Measurements from ENCODE around the gene DDAH1. TPM values are rescaled to one million over a fixed set of nuclear protein-coding genes. Genes with fewer than 3 reads are reported as not detected.

DDAH1 gene
- total RNA-seq, 2 experiments from 2014 or later: 0.13 to 0.26 TPM

- H3K9me3 Mint-ChIP-seq (ENCODE audit: insufficient read depth): no peaks in the 10 kb centered on the region
- no peak overlapping the region for H3K4me3 Mint-ChIP-seq
- DNase-seq (no peak), ATAC-seq (no peak)
- no peaks in the 10 kb centered on the region for H3K36me3 Mint-ChIP-seq (ENCODE audit: low read depth)
- H3K4me1 Mint-ChIP-seq (ENCODE audit: low read depth): peaks cover 3% of the 10 kb centered on the region
- CTCF ChIA-PET: no interaction called here
- POLR2A ChIA-PET: no interaction called here
- H3K27ac Mint-ChIP-seq: no peak overlapping the region
- peaks cover 5% of the 10 kb centered on the region for H3K27me3 Mint-ChIP-seq (ENCODE audit: low read depth)
Observed at GRCh38 chr1:85427331-85427730, 37.6 kb downstream of the DDAH1 start.

- ChIA-PET POLR2A (no interaction called here), CTCF (no interaction called here)
- H3K4me1 Mint-ChIP-seq (ENCODE audit: low read depth): no peaks in the 10 kb centered on the region
- H3K9me3 Mint-ChIP-seq (ENCODE audit: insufficient read depth): peaks cover 4% of the 10 kb centered on the region
- no peak overlapping the region for H3K4me3 Mint-ChIP-seq
- no peaks in the 10 kb centered on the region for H3K36me3 Mint-ChIP-seq (ENCODE audit: low read depth)
- no peak overlapping the region for H3K27ac Mint-ChIP-seq
- H3K27me3 Mint-ChIP-seq (ENCODE audit: low read depth): no peaks in the 10 kb centered on the region
- no peak for DNase-seq
- no peak for ATAC-seq
Observed at GRCh38 chr1:85421179-85421578, 43.8 kb downstream of the DDAH1 start.

GRCh38 chr1:85420199-85420598 lies 44.8 kb downstream of the DDAH1 start:
- DNase-seq: no peak
- no peak overlapping the region for H3K4me3 Mint-ChIP-seq
- no peaks in the 10 kb centered on the region for H3K36me3 Mint-ChIP-seq (ENCODE audit: low read depth)
- H3K4me1 Mint-ChIP-seq (ENCODE audit: low read depth): no peaks in the 10 kb centered on the region
- H3K27me3 Mint-ChIP-seq (ENCODE audit: low read depth): no peaks in the 10 kb centered on the region
- no peak overlapping the region for H3K27ac Mint-ChIP-seq
- ChIA-PET POLR2A (no interaction called here), CTCF (no interaction called here)
- H3K9me3 Mint-ChIP-seq (ENCODE audit: insufficient read depth): peaks cover 4% of the 10 kb centered on the region
- ATAC-seq: no peak

GRCh38 chr1:85417876-85418275 lies 47.1 kb downstream of the DDAH1 start:
- Mint-ChIP-seq H3K4me1 (ENCODE audit: low read depth) (no peaks in the 10 kb centered on the region), H3K36me3 (ENCODE audit: low read depth) (no peaks in the 10 kb centered on the region), H3K27me3 (ENCODE audit: low read depth) (no peaks in the 10 kb centered on the region), H3K9me3 (ENCODE audit: insufficient read depth) (peaks cover 4% of the 10 kb centered on the region), H3K4me3 (no peak overlapping the region), H3K27ac (no peak overlapping the region)
- CTCF ChIA-PET: no interaction called here
- POLR2A ChIA-PET: no interaction called here
- DNase-seq: no peak
- ATAC-seq: no peak

GRCh38 chr1:85417017-85417416 lies 47.9 kb downstream of the DDAH1 start:
- Mint-ChIP-seq H3K4me1 (ENCODE audit: low read depth) (no peaks in the 10 kb centered on the region), H3K9me3 (ENCODE audit: insufficient read depth) (peaks cover 4% of the 10 kb centered on the region), H3K27ac (no peak overlapping the region), H3K36me3 (ENCODE audit: low read depth) (no peaks in the 10 kb centered on the region), H3K4me3 (no peak overlapping the region), H3K27me3 (ENCODE audit: low read depth) (no peaks in the 10 kb centered on the region)
- CTCF ChIA-PET: no interaction called here
- DNase-seq (no peak), ATAC-seq (no peak)
- POLR2A ChIA-PET: no interaction called here

- H3K27me3 Mint-ChIP-seq (ENCODE audit: low read depth): no peaks in the 10 kb centered on the region
- H3K36me3 Mint-ChIP-seq (ENCODE audit: low read depth): no peaks in the 10 kb centered on the region
- ChIA-PET POLR2A (no interaction called here), CTCF (no interaction called here)
- H3K4me3 Mint-ChIP-seq: no peak overlapping the region
- no peaks in the 10 kb centered on the region for H3K4me1 Mint-ChIP-seq (ENCODE audit: low read depth)
- DNase-seq: no peak
- no peak overlapping the region for H3K27ac Mint-ChIP-seq
- no peak for ATAC-seq
- no peaks in the 10 kb centered on the region for H3K9me3 Mint-ChIP-seq (ENCODE audit: insufficient read depth)
Observed at GRCh38 chr1:85413169-85413568, 51.8 kb downstream of the DDAH1 start.

GRCh38 chr1:85411567-85412305 lies 53.2 kb downstream of the DDAH1 start:
- Mint-ChIP-seq H3K4me1 (ENCODE audit: low read depth) (no peaks in the 10 kb centered on the region), H3K36me3 (ENCODE audit: low read depth) (no peaks in the 10 kb centered on the region), H3K4me3 (no peak overlapping the region), H3K9me3 (ENCODE audit: insufficient read depth) (no peaks in the 10 kb centered on the region), H3K27ac (no peak overlapping the region), H3K27me3 (ENCODE audit: low read depth) (no peaks in the 10 kb centered on the region)
- ATAC-seq (no peak), DNase-seq (no peak)
- CTCF ChIA-PET: no interaction called here
- POLR2A ChIA-PET: no interaction called here

GRCh38 chr1:85409516-85409915 lies 55.4 kb downstream of the DDAH1 start:
- CTCF ChIA-PET: no interaction called here
- no peaks in the 10 kb centered on the region for H3K9me3 Mint-ChIP-seq (ENCODE audit: insufficient read depth)
- no peak overlapping the region for H3K27ac Mint-ChIP-seq
- POLR2A ChIA-PET: no interaction called here
- ATAC-seq (no peak), DNase-seq (no peak)
- H3K4me3 Mint-ChIP-seq: no peak overlapping the region
- H3K4me1 Mint-ChIP-seq (ENCODE audit: low read depth): no peaks in the 10 kb centered on the region
- no peaks in the 10 kb centered on the region for H3K36me3 Mint-ChIP-seq (ENCODE audit: low read depth)
- no peaks in the 10 kb centered on the region for H3K27me3 Mint-ChIP-seq (ENCODE audit: low read depth)

GRCh38 chr1:85407746-85408377 lies 57.1 kb downstream of the DDAH1 start:
- POLR2A ChIA-PET: no interaction called here
- DNase-seq (no peak), ATAC-seq (no peak)
- H3K27me3 Mint-ChIP-seq (ENCODE audit: low read depth): no peaks in the 10 kb centered on the region
- H3K4me1 Mint-ChIP-seq (ENCODE audit: low read depth): no peaks in the 10 kb centered on the region
- no peak overlapping the region for H3K4me3 Mint-ChIP-seq
- H3K9me3 Mint-ChIP-seq (ENCODE audit: insufficient read depth): no peaks in the 10 kb centered on the region
- no peaks in the 10 kb centered on the region for H3K36me3 Mint-ChIP-seq (ENCODE audit: low read depth)
- CTCF ChIA-PET: no interaction called here
- no peak overlapping the region for H3K27ac Mint-ChIP-seq

- Mint-ChIP-seq H3K4me1 (ENCODE audit: low read depth) (no peaks in the 10 kb centered on the region), H3K9me3 (ENCODE audit: insufficient read depth) (no peaks in the 10 kb centered on the region), H3K4me3 (no peak overlapping the region), H3K36me3 (ENCODE audit: low read depth) (no peaks in the 10 kb centered on the region), H3K27ac (no peak overlapping the region), H3K27me3 (ENCODE audit: low read depth) (no peaks in the 10 kb centered on the region)
- POLR2A ChIA-PET: no interaction called here
- no peak for DNase-seq
- ATAC-seq: no peak
- CTCF ChIA-PET: no interaction called here
Observed at GRCh38 chr1:85406887-85407533, 57.9 kb downstream of the DDAH1 start.

GRCh38 chr1:85406081-85406480 lies 58.9 kb downstream of the DDAH1 start:
- CTCF ChIA-PET: no interaction called here

GRCh38 chr1:85404408-85404807 lies 60.6 kb downstream of the DDAH1 start:
- POLR2A ChIA-PET: no interaction called here
- Mint-ChIP-seq H3K4me3 (no peak overlapping the region), H3K27ac (no peak overlapping the region), H3K9me3 (ENCODE audit: insufficient read depth) (no peaks in the 10 kb centered on the region), H3K36me3 (ENCODE audit: low read depth) (no peaks in the 10 kb centered on the region), H3K27me3 (ENCODE audit: low read depth) (no peaks in the 10 kb centered on the region), H3K4me1 (ENCODE audit: low read depth) (no peaks in the 10 kb centered on the region)
- CTCF ChIA-PET: no interaction called here
- no peak for ATAC-seq
- no peak for DNase-seq

More at GRCh38 chr1:85406081-85406480, 58.9 kb downstream of the DDAH1 start:
- no peaks in the 10 kb centered on the region for H3K4me1 Mint-ChIP-seq (ENCODE audit: low read depth)
- no peaks in the 10 kb centered on the region for H3K27me3 Mint-ChIP-seq (ENCODE audit: low read depth)
- H3K27ac Mint-ChIP-seq: no peak overlapping the region
- DNase-seq: no peak
- ATAC-seq: no peak
- H3K36me3 Mint-ChIP-seq (ENCODE audit: low read depth): no peaks in the 10 kb centered on the region
- no peaks in the 10 kb centered on the region for H3K9me3 Mint-ChIP-seq (ENCODE audit: insufficient read depth)
- no peak overlapping the region for H3K4me3 Mint-ChIP-seq
- POLR2A ChIA-PET: interaction anchor here (0.6 kb wide), 1 partner anchor 855 kb away, joined by 4 read pairs; no protein-coding TSS in a partner anchor

Measured in activated CD8-positive, alpha-beta T cell treated with anti-CD3 and anti-CD28 coated beads, Interleukin-2, amount 10 ng/mL, durations not matched to agents 7 days and 5 days (primary cell).